SU-DHL-6 (cell line): ENCODE measurements around the gene PPID.

Source experiments
- CTCF ChIP-seq: fragments of 200-600 bp; sonication (generic); IDR thresholded peaks from one replicate; pipeline ENCODE4 v1.5.1; 2017; ENCODE audit warnings: antibody characterized with exemption, mild to moderate bottlenecking, low read length, moderate library complexity; ENCODE audit not compliant: insufficient read depth, poor library complexity, severe bottlenecking
- EZH2phosphoT487 ChIP-seq: fragments of 200-600 bp; sonication (generic), shearing (Covaris generic); conservative IDR thresholded peaks from 2 replicates; pipeline ENCODE4 v1.6.1; 2018; ENCODE audit warnings: mild to moderate bottlenecking, antibody characterized with exemption, low read length, moderate library complexity, mixed read lengths

- TF ChIP-seq CTCF (no peak), EZH2phosphoT487 (no peak)
These were observed 56.3 kb downstream of the PPID start for GRCh38 chr4:158666892-158667291.
